GM12878 (cell line): ENCODE data around the gene PRH1. TPM values are rescaled to one million over a fixed set of nuclear protein-coding genes. Genes with fewer than 3 reads are reported as not detected.

Experiments
- ATAC-seq: fragments of 200-7000 bp; cut with Tn5 transposase; 3 replicates; pipeline ENCODE4 v1.9.1; 2020; ENCODE audit warnings: mild to moderate bottlenecking, moderate library complexity
- BruUV-seq: library from RNA; stranded (reverse); fragments of 400-500 nt; replicated peaks from 2 replicates; lab custom pipeline; 2021; lab: Mats Ljungman, UMichigan
- CTCF ChIA-PET: fragments of 300-600 bp; sonication (Branson Sonifier 250); formaldehyde crosslinking; extraction: SDS; loops from one replicate; lab custom pipeline; 2021; ENCODE audit warnings: inconsistent platforms; lab: Yijun Ruan, JAX
- POLR2A ChIA-PET: fragments of 350-600 bp; formaldehyde crosslinking; extraction: SDS; loops from one replicate; lab custom pipeline; 2021; ENCODE audit warnings: inconsistent platforms; lab: Charles Lee
- RAD21 ChIA-PET: fragments of 300-600 bp; sonication (Branson Sonifier 250); formaldehyde crosslinking; loops from one replicate; lab custom pipeline; 2023; ENCODE audit warnings: antibody characterized with exemption; ENCODE audit not compliant: unreplicated experiment; lab: Charles Lee
- SMC1A ChIA-PET: fragments of 300-600 bp; sonication (Branson Sonifier 250); formaldehyde crosslinking; loops from one replicate; lab custom pipeline; 2023; ENCODE audit not compliant: unreplicated experiment, uncharacterized antibody; lab: Charles Lee
- DNase-seq: peaks from one replicate; pipeline ENCODE4 v3.0.0-alpha.2; 2011; ENCODE audit warnings: low read depth, low spot score
- FAIRE-seq: peaks from 3 replicates; lab custom pipeline; 2011; peaks lifted over from hg19 to GRCh38; lab: Jason Lieb, UNC
- H2AFZ ChIP-seq: 2 replicates; pipeline ENCODE4 v1.6.0; 2011; ENCODE audit warnings: low read depth, low read length, control low read depth; ENCODE audit not compliant: control insufficient read depth
- H3K27ac ChIP-seq: 2 replicates; pipeline ENCODE4 v1.5.1; 2011; ENCODE audit warnings: control low read depth; ENCODE audit not compliant: control insufficient read depth, insufficient read depth
- H3K27me3 ChIP-seq, 2 experiments: replicated peaks in 1 of 2; 2 replicates each; pipeline versions ENCODE4 v1.6.0 to v1.6.1; 2011; ENCODE audit warnings: low read length in 1 of 2; ENCODE audit not compliant: control insufficient read depth in 2 of 2, insufficient read depth in 2 of 2
- H3K36me3 ChIP-seq, 2 experiments: 2 replicates each; pipeline ENCODE4 v1.5.1; 2011; ENCODE audit warnings: low read length in 1 of 2; ENCODE audit not compliant: control insufficient read depth in 2 of 2, insufficient read depth in 2 of 2
- H3K4me1 ChIP-seq: 2 replicates; pipeline ENCODE4 v1.6.1; 2011; ENCODE audit warnings: mild to moderate bottlenecking, low read length, moderate library complexity, mixed read lengths; ENCODE audit not compliant: control insufficient read depth, insufficient read depth
- H3K4me2 ChIP-seq: 2 replicates; pipeline ENCODE4 v1.6.0; 2011; ENCODE audit warnings: control low read depth; ENCODE audit not compliant: control insufficient read depth, insufficient read depth
- H3K4me3 ChIP-seq: fragments of 200-600 bp; sonication (generic); 2 replicates; pipeline ENCODE4 v1.5.1; 2016
- H3K79me2 ChIP-seq: 2 replicates; pipeline ENCODE4 v1.6.0; 2011; ENCODE audit warnings: low read length; ENCODE audit not compliant: control insufficient read depth, insufficient read depth
- H3K9ac ChIP-seq: 2 replicates; pipeline ENCODE4 v1.8.0; 2011; ENCODE audit warnings: low read length, control low read depth, mixed read lengths; ENCODE audit not compliant: control insufficient read depth, insufficient read depth
- H3K9me3 ChIP-seq: replicated peaks from 3 replicates; pipeline ENCODE4 v1.5.1; 2011; ENCODE audit warnings: mild to moderate bottlenecking, low read length; ENCODE audit not compliant: control insufficient read depth, insufficient read depth
- H4K20me1 ChIP-seq: 2 replicates; pipeline ENCODE4 v1.6.0; 2011; ENCODE audit not compliant: control insufficient read depth, insufficient read depth
- BCLAF1 ChIP-seq: fragments of 450-650 bp; IDR thresholded peaks from 2 replicates; pipeline ENCODE4 v1.6.1; 2017; ENCODE audit warnings: antibody characterized with exemption, mild to moderate bottlenecking, moderate library complexity
- BRCA1 ChIP-seq: IDR thresholded peaks from 2 replicates; pipeline ENCODE4 v1.6.1; 2011; ENCODE audit warnings: low read depth, low read length, improper control_type of control experiment
- HCFC1 ChIP-seq: fragments of 150-350 bp; IDR thresholded peaks from 2 replicates; pipeline ENCODE4 v1.6.1; 2014; ENCODE audit warnings: low read length
- MAX ChIP-seq: IDR thresholded peaks from 2 replicates; pipeline ENCODE4 v1.6.1; 2012; ENCODE audit warnings: low read depth, low read length, improper control_type of control experiment
- MYB ChIP-seq: fragments of 150-350 bp; IDR thresholded peaks from 2 replicates; pipeline ENCODE4 v1.6.1; 2014; ENCODE audit warnings: mild to moderate bottlenecking, low read depth, low read length, borderline replicate concordance
- MYC ChIP-seq: IDR thresholded peaks from 2 replicates; pipeline ENCODE4 v1.6.1; 2011; ENCODE audit warnings: mild to moderate bottlenecking, low read length, moderate library complexity, inconsistent platforms; ENCODE audit not compliant: insufficient read depth, insufficient replicate concordance, insufficient read length, severe bottlenecking
- ZNF687 ChIP-seq: fragments of 450-650 bp; IDR thresholded peaks from 2 replicates; pipeline ENCODE4 v1.6.1; 2017; ENCODE audit warnings: mild to moderate bottlenecking, moderate library complexity
- WGBS: methylation state at CpG from one replicate; pipeline ENCODE4 v1.1.6; 2016; ENCODE audit warnings: low lambda C conversion rate; ENCODE audit not compliant: insufficient replicate concordance, insufficient coverage; ENCODE audit errors: missing lambda C conversion rate; 5-methylcytosine and 5-hydroxymethylcytosine counted together
- in situ Hi-C: fragments of 300-500 bp; cut with MboI; formaldehyde crosslinking; loops from 9 replicates; pipeline ENCODE4 v1.14.3; 2018; ENCODE audit warnings: mixed read lengths
- intact Hi-C: fragments of 100-400 bp; cut with micrococcal nuclease; formaldehyde crosslinking; loops from one replicate; pipeline ENCODE4 v1.14.2; 2022; ENCODE audit not compliant: unreplicated experiment
- polyA plus RNA-seq, 11 experiments: library from polyadenylated mRNA; depleted of rRNA in 4 of 11; unstranded in 6 of 11; stranded (reverse) in 5 of 11; fragments of >200 nt; fragmentation: Nextera tagmentation in 4 of 11; fragmentation: Illumina TruSeq in 1 of 11; extraction: Ambion mirVana in 4 of 11; extraction: Trizol in 1 of 11; gene quantifications; 1 replicate in 1 of 11; 2 replicates in 10 of 11; pipeline versions ENCODE4 v1.2.1 to v1.2.3, GENCODE V29; 2011 to 2016; ENCODE audit warnings: inconsistent platforms in 2 of 11, missing spikeins in 2 of 11, low read depth in 1 of 11
- total RNA-seq, 4 experiments: library from RNA; depleted of rRNA in 3 of 4; stranded (reverse); fragments of >200 nt in 3 of 4; fragmentation: Illumina TruSeq in 1 of 4; extraction: Trizol in 1 of 4; gene quantifications; 2 replicates each; pipeline versions ENCODE4 v1.2.1 to v1.2.3, GENCODE V29; 2013 to 2021
- TF ChIP-seq, protein P1 (sequence below): IDR thresholded peaks from 2 replicates; pipeline ENCODE4 v1.6.1; 2011; ENCODE audit warnings: low read depth, low read length, improper control_type of control experiment, borderline replicate concordance
- TF ChIP-seq, protein P2 (sequence below): fragments of 450-650 bp; formaldehyde crosslinking; IDR thresholded peaks from 2 replicates; pipeline ENCODE4 v1.4.0; 2020; ENCODE audit warnings: mild to moderate bottlenecking, moderate library complexity
- TF ChIP-seq, protein P3 (sequence below): fragments of 450-650 bp; IDR thresholded peaks from 2 replicates; pipeline ENCODE4 v1.6.1; 2016; ENCODE audit warnings: mild to moderate bottlenecking

The PRH1 gene
- total and polyA plus RNA-seq, 10 of the 15 experiments (the other 5 are each of a cell fraction or from before 2014, with no cell fraction given) = 2.5 to 26.3 (median 11.8) TPM

DNA sequence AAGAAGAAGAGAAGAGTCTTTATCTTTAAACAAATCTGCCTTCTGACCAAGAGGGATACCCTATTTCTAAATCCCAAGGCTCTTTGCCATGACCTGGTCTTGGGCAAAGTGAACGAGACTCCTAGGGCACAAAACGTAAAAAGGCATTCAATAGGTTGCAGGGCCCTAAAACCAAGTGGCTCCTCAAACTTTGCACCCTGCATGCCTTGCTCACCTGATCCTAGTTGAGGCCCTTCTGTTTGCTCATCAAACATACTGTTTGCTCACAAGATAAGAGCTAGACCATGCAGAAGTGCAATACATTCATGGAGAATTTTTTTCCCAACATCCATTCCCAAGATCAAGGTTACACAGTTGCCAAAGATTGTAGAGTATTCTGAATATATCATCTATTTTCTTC lies 7.9 kb upstream of the PRH1 start:
- SMC1A ChIA-PET = no interaction called here
- Histone ChIP-seq H3K36me3 (no peaks in the 10 kb centered on the region), H4K20me1 (no peaks in the 10 kb centered on the region), H3K4me3 (no peak overlapping the region), H2AFZ (no peak overlapping the region), H3K9me3 (no peaks in the 10 kb centered on the region), H3K79me2 (no peaks in the 10 kb centered on the region), H3K27ac (no peak overlapping the region), H3K4me1 (no peaks in the 10 kb centered on the region), H3K4me2 (no peak overlapping the region), H3K9ac (no peak overlapping the region), H3K27me3 (no peaks in the 10 kb centered on the region)
- 98% methylated on average over 2 of the region's 2 CpGs for WGBS
- DNase-seq = no peak
- CTCF ChIA-PET = no interaction called here
- no TSS peak for BruUV-seq
- no peak for FAIRE-seq
- POLR2A ChIA-PET = no interaction called here
- intact Hi-C loops = no loop called here
- RAD21 ChIA-PET = interaction anchor here (0.6 kb wide), 1 partner anchor 317 kb away, joined by 3 read pairs; no protein-coding TSS in a partner anchor
- ATAC-seq = no peak
- in situ Hi-C loops = no loop called here
- TF ChIP-seq MAX = no peak
- TF ChIP-seq HCFC1 = no peak
- TF ChIP-seq BCLAF1 = no peak
- no peak for TF ChIP-seq MYC
- TF ChIP-seq, protein P1, sequence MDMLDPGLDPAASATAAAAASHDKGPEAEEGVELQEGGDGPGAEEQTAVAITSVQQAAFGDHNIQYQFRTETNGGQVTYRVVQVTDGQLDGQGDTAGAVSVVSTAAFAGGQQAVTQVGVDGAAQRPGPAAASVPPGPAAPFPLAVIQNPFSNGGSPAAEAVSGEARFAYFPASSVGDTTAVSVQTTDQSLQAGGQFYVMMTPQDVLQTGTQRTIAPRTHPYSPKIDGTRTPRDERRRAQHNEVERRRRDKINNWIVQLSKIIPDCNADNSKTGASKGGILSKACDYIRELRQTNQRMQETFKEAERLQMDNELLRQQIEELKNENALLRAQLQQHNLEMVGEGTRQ = no peak
- no peak for TF ChIP-seq BRCA1
- no peak for TF ChIP-seq ZNF687
- TF ChIP-seq, protein P2, sequence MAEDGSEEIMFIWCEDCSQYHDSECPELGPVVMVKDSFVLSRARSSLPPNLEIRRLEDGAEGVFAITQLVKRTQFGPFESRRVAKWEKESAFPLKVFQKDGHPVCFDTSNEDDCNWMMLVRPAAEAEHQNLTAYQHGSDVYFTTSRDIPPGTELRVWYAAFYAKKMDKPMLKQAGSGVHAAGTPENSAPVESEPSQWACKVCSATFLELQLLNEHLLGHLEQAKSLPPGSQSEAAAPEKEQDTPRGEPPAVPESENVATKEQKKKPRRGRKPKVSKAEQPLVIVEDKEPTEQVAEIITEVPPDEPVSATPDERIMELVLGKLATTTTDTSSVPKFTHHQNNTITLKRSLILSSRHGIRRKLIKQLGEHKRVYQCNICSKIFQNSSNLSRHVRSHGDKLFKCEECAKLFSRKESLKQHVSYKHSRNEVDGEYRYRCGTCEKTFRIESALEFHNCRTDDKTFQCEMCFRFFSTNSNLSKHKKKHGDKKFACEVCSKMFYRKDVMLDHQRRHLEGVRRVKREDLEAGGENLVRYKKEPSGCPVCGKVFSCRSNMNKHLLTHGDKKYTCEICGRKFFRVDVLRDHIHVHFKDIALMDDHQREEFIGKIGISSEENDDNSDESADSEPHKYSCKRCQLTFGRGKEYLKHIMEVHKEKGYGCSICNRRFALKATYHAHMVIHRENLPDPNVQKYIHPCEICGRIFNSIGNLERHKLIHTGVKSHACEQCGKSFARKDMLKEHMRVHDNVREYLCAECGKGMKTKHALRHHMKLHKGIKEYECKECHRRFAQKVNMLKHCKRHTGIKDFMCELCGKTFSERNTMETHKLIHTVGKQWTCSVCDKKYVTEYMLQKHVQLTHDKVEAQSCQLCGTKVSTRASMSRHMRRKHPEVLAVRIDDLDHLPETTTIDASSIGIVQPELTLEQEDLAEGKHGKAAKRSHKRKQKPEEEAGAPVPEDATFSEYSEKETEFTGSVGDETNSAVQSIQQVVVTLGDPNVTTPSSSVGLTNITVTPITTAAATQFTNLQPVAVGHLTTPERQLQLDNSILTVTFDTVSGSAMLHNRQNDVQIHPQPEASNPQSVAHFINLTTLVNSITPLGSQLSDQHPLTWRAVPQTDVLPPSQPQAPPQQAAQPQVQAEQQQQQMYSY (CRISPR knock-in tag) = no peak
- TF ChIP-seq, protein P3, sequence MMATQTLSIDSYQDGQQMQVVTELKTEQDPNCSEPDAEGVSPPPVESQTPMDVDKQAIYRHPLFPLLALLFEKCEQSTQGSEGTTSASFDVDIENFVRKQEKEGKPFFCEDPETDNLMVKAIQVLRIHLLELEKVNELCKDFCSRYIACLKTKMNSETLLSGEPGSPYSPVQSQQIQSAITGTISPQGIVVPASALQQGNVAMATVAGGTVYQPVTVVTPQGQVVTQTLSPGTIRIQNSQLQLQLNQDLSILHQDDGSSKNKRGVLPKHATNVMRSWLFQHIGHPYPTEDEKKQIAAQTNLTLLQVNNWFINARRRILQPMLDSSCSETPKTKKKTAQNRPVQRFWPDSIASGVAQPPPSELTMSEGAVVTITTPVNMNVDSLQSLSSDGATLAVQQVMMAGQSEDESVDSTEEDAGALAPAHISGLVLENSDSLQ = no peak
- TF ChIP-seq MYB = no peak
